Measurements from ENCODE around the gene PARS2. TPM values are rescaled to one million over a fixed set of nuclear protein-coding genes. Genes with fewer than 3 reads are reported as not detected.

PARS2 gene
- total RNA-seq, 3 donors from 2014 or later: 2.2 to 7.8 (median 4.3) TPM

DNA sequence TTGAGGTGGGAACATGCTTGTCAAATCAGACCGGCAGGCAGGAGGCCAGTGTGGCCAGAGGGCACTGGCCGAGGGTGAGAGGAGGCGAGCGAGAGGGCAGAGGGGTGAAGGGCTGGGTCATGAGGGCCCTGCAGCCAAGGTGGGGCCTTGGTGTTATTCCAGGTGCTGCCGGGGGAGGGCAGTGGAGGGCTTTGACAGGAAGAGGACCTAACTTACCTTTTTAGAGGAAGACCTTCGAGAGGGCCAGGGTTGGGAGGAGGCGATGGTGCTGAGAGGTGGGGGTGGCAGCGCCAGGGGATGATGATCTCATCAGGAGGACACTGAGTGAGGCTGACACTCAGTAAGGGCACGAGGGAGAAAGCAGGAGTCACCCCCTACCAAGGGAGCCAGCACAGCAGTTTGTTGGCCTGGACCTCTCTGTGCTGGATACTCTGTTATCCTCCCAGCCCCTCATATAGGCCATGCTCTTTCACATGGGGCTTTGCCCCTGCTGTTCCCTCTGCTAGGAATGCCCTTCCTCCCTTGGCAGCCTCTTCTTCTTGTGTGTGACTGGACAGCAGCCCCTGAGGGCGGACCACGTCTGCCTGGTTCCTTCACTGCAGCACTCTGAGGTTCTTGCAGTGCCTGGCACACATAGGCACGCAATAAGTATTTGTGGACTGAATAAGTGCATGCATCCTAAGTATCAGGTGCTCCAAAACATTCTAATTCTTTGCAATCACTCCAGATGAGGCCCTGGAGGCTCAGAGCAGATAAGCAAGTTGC is 44.3 kb upstream of the PARS2 start:
- no peaks in the 10 kb centered on the region for H3K9me3 ChIP-seq
- TF ChIP-seq CTCF (IDR thresholded peaks at IDR 0.05) (no peak), POLR2AphosphoS5 (IDR thresholded peaks at IDR 0.05) (no peak), POLR2A (IDR thresholded peaks at IDR 0.05) (no peak)
- no peak overlapping the region for H3K27ac ChIP-seq
- H3K36me3 ChIP-seq: no peaks in the 10 kb centered on the region
- H3K4me1 ChIP-seq: no peaks in the 10 kb centered on the region
- H3K27me3 ChIP-seq: no peaks in the 10 kb centered on the region
- no peak for DNase-seq (ENCODE audit: low spot score in 2 of 2)
- H3K4me3 ChIP-seq: no peak overlapping the region
- intact Hi-C loops (cut with DNase I; ENCODE audit: low total_unique reads): loop anchor here (5.0 to 10.0 kb wide), 2 partner anchors 136 to 404 kb away; partner anchors contain the start of gene SSBP3

DNA sequence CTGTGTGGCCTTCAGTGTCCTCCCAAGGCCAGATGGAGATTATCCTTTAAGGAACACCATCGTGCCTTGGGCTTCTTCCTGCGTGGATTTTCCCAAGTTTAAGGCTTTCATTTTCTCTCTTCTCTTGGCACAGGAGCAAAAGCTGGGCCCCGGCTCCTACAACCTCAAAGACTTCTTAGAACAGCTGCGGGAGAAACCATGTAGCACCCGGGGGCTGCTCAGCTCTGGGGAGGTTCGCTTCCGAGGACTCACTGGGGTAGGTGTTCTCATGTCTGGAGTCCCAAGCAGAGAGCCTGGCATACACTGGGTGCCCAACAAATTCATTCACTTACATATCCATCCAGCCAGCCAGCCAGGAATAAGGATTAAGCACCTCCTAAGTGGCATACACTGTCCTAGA is 43.4 kb upstream of the PARS2 start:
- DNase-seq (ENCODE audit: low spot score in 2 of 2): peak in 1 of 2 donors; percentile 7
- H3K4me3 ChIP-seq: no peak overlapping the region
- intact Hi-C loops (cut with DNase I; ENCODE audit: low total_unique reads): loop anchor here (5.0 to 10.0 kb wide), 2 partner anchors 135 to 403 kb away; partner anchors contain the start of gene SSBP3
- H3K9me3 ChIP-seq: no peaks in the 10 kb centered on the region
- H3K36me3 ChIP-seq: no peaks in the 10 kb centered on the region
- no peak overlapping the region for H3K27ac ChIP-seq
- no peak for TF ChIP-seq CTCF (IDR thresholded peaks at IDR 0.05)
- TF ChIP-seq POLR2A (IDR thresholded peaks at IDR 0.05): no peak
- TF ChIP-seq POLR2AphosphoS5 (IDR thresholded peaks at IDR 0.05): no peak
- no peaks in the 10 kb centered on the region for H3K27me3 ChIP-seq
- no peaks in the 10 kb centered on the region for H3K4me1 ChIP-seq

DNA sequence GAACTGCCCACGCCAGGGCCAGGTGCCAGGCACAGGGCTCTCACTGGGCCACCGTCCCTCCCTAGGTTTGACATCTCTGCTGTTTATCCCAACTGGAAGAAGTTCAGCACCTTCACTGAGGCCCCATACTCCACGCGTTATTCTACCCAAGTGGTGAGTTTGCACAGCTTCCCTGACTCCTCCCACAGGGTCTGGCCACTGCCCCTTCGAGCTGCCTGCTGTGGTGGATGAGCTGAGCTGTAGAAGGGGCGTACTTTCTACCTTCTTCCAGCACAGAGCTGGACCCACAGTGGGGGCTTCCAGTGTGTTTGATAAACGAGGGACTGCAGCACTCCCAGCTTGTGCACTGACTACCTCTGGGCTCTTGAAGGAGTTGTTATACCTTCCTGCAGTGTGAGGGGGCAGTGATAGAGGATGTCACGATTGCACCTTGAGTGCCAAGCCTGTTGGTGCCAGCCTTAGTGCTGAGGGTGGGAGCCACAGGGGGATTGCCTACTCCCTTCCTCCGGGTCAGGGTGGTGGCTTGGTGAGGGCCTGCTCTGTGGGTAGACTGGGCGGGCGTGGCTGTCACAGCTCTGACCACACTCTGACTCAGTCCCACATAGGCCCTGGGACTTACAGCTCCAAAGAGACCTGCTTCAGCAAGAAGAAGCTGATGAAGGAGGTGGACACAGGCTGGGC is 42.7 kb upstream of the PARS2 start:
- DNase-seq (ENCODE audit: low spot score in 2 of 2): no peak
- TF ChIP-seq POLR2A (IDR thresholded peaks at IDR 0.05) (no peak), CTCF (IDR thresholded peaks at IDR 0.05) (no peak), POLR2AphosphoS5 (IDR thresholded peaks at IDR 0.05) (no peak)
- Histone ChIP-seq H3K9me3 (no peaks in the 10 kb centered on the region), H3K36me3 (no peaks in the 10 kb centered on the region), H3K4me1 (no peaks in the 10 kb centered on the region), H3K27me3 (no peaks in the 10 kb centered on the region), H3K27ac (no peak overlapping the region), H3K4me3 (no peak overlapping the region)
- intact Hi-C loops (cut with DNase I; ENCODE audit: low total_unique reads): loop anchor here (5.0 to 10.0 kb wide), 2 partner anchors 135 to 402 kb away; partner anchors contain the start of gene SSBP3

DNA sequence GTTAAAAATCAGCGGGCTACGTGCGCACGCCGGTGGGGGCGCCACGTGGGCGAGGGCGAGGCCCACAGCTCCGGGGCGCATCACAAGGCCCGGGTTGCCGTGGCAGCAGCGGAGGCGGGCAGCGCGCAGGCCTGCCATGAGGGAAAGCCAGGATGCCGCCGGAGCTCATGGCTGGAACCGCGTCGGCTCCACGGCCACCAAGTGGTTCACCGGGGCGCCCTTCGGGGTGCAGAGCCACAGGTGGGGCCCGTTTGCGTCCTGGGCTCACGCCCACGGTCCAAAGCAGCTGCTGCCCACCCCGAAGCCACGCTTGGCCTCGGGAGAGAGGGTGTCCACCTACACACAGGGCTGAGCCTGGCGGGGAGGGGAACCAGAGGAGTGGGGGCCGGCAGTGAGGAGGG is 41.7 kb upstream of the PARS2 start:
- intact Hi-C loops (cut with DNase I; ENCODE audit: low total_unique reads): loop anchor here (5.0 to 10.0 kb wide), 2 partner anchors 134 to 401 kb away; partner anchors contain the start of gene SSBP3
- Histone ChIP-seq H3K36me3 (no peaks in the 10 kb centered on the region), H3K27me3 (no peaks in the 10 kb centered on the region)

More for the DNA sequence above, 41.7 kb upstream of the PARS2 start:
- Histone ChIP-seq H3K9me3 (no peaks in the 10 kb centered on the region), H3K27ac (no peak overlapping the region), H3K4me3 (peak overlapping the region in 2 of 3 donors; percentile 8 to 36), H3K4me1 (no peaks in the 10 kb centered on the region)
- TF ChIP-seq CTCF (IDR thresholded peaks at IDR 0.05) (no peak), POLR2AphosphoS5 (IDR thresholded peaks at IDR 0.05) (no peak), POLR2A (IDR thresholded peaks at IDR 0.05) (no peak)
- DNase-seq (ENCODE audit: low spot score in 2 of 2): no peak

Data from breast epithelium (tissue), 4 donors.